Measurements from ENCODE around the gene USP34.

The USP34 gene

GRCh38 chr2:61283443-61284160 lies 187.3 kb downstream of the USP34 start:
- no peak for DNase-seq

GRCh38 chr2:61282104-61282590 lies 188.7 kb downstream of the USP34 start:
- no peak for DNase-seq

- DNase-seq, result no peak
Measured at GRCh38 chr2:61281321-61281720, 189.6 kb downstream of the USP34 start.

GRCh38 chr2:61277756-61278155 lies 193.1 kb downstream of the USP34 start:
- no peak for DNase-seq

GRCh38 chr2:61275575-61276184 lies 195.2 kb downstream of the USP34 start:
- DNase-seq, result no peak

- DNase-seq, result peak; percentile 22
Measured at GRCh38 chr2:61272421-61273070, 198.3 kb downstream of the USP34 start.

GRCh38 chr2:61268249-61268648 lies 202.6 kb downstream of the USP34 start:
- DNase-seq, result no peak

GRCh38 chr2:61266632-61267505 lies 204.0 kb downstream of the USP34 start:
- DNase-seq, result no peak

- no peak for DNase-seq
Measured at GRCh38 chr2:61263830-61264229, 207.1 kb downstream of the USP34 start.

GRCh38 chr2:61262699-61263098 lies 208.2 kb downstream of the USP34 start:
- DNase-seq, result peak; percentile 14

GRCh38 chr2:61257446-61257845 lies 213.4 kb downstream of the USP34 start:
- DNase-seq, result no peak

- DNase-seq, result peak; percentile 68
Measured at GRCh38 chr2:61255580-61256437, 215.1 kb downstream of the USP34 start.

- no peak for DNase-seq
Measured at GRCh38 chr2:61254536-61254935, 216.4 kb downstream of the USP34 start.

GRCh38 chr2:61253136-61253535 lies 217.8 kb downstream of the USP34 start:
- no peak for DNase-seq

- DNase-seq, result no peak
Measured at GRCh38 chr2:61252031-61252430, 218.9 kb downstream of the USP34 start.

- DNase-seq, result no peak
Measured at GRCh38 chr2:61249521-61250071, 221.3 kb downstream of the USP34 start.

GRCh38 chr2:61247204-61247812 lies 223.6 kb downstream of the USP34 start:
- peak; percentile 79 for DNase-seq

- no peak for DNase-seq
Measured at GRCh38 chr2:61244694-61245093, 226.2 kb downstream of the USP34 start.

GRCh38 chr2:61241266-61241665 lies 229.6 kb downstream of the USP34 start:
- no peak for DNase-seq

GRCh38 chr2:61238219-61239012 lies 232.5 kb downstream of the USP34 start:
- DNase-seq, result no peak

Data from fibroblast of skin of right quadriceps (primary cell).